PC-9 (cell line): Measurements from ENCODE around the gene WBP11. TPM values are rescaled to one million over a fixed set of nuclear protein-coding genes. Genes with fewer than 3 reads are reported as not detected.

ENCODE experiments used
- BruUV-seq: library from RNA; stranded (reverse); fragments of 400-500 nt; replicated peaks from 2 replicates; lab custom pipeline; 2021; lab: Mats Ljungman, UMichigan
- CTCF ChIA-PET: fragments of 300-600 bp; sonication (Branson Sonifier 250); formaldehyde crosslinking; loops from one replicate; lab custom pipeline; 2022; ENCODE audit warnings: antibody characterized with exemption; lab: Charles Lee
- POLR2A ChIA-PET: fragments of 300-600 bp; sonication (Branson Sonifier 250); formaldehyde crosslinking; loops from one replicate; lab custom pipeline; 2022; ENCODE audit warnings: antibody characterized with exemption; ENCODE audit not compliant: unreplicated experiment; lab: Charles Lee
- DNase-seq, 2 experiments: peaks; one replicate each; pipeline versions ENCODE4 v3.0.0 to v3.0.0-alpha.2; 2015 to 2022; ENCODE audit warnings: mixed read lengths in 1 of 2
- H2AFZ ChIP-seq: fragments of 200-600 bp; sonication (generic); 2 replicates; pipeline ENCODE4 v1.8.1; 2017; ENCODE audit warnings: antibody characterized with exemption
- H3F3A ChIP-seq: fragments of 200-600 bp; sonication (generic); 2 replicates; pipeline ENCODE4 v1.8.1; 2017; ENCODE audit warnings: antibody characterized with exemption, mild to moderate bottlenecking, low read depth; ENCODE audit not compliant: insufficient read depth
- H3K27ac ChIP-seq: fragments of 200-600 bp; sonication (generic); 2 replicates; pipeline ENCODE4 v1.6.1; 2016; ENCODE audit warnings: mixed run types
- H3K27me3 ChIP-seq: fragments of 200-600 bp; sonication (generic); 2 replicates; pipeline ENCODE4 v1.6.1; 2016; ENCODE audit warnings: low read depth, mixed run types; ENCODE audit not compliant: insufficient read depth
- H3K36me3 ChIP-seq: fragments of 200-600 bp; sonication (generic); 2 replicates; pipeline ENCODE4 v1.6.1; 2016; ENCODE audit warnings: low read depth, mixed run types
- H3K4me1 ChIP-seq: fragments of 200-600 bp; sonication (generic); replicated peaks from 2 replicates; pipeline ENCODE4 v1.6.1; 2016; ENCODE audit warnings: mixed run types; ENCODE audit not compliant: insufficient read depth
- H3K4me2 ChIP-seq: fragments of 200-600 bp; sonication (generic); 2 replicates; pipeline ENCODE4 v1.6.1; 2017; ENCODE audit warnings: mixed run types
- H3K4me3 ChIP-seq: fragments of 200-600 bp; sonication (generic); 2 replicates; pipeline ENCODE4 v1.6.1; 2016; ENCODE audit warnings: mixed run types
- H3K79me2 ChIP-seq: fragments of 200-600 bp; sonication (generic); 2 replicates; pipeline ENCODE4 v1.6.1; 2017; ENCODE audit warnings: low read depth, mixed run types
- H3K9me2 ChIP-seq: fragments of 200-600 bp; sonication (generic); 2 replicates; pipeline ENCODE4 v1.8.1; 2017; ENCODE audit warnings: mild to moderate bottlenecking; ENCODE audit not compliant: insufficient read depth
- H3K9me3 ChIP-seq: fragments of 200-600 bp; sonication (generic); 2 replicates; pipeline ENCODE4 v1.8.1; 2016; ENCODE audit warnings: low read depth; ENCODE audit not compliant: insufficient read depth
- H4K20me1 ChIP-seq: fragments of 200-600 bp; sonication (generic); 2 replicates; pipeline ENCODE4 v1.8.1; 2017; ENCODE audit not compliant: insufficient read depth
- EZH2 ChIP-seq: fragments of 200-600 bp; sonication (generic); IDR thresholded peaks from 2 replicates; pipeline ENCODE4 v1.8.0; 2017; ENCODE audit warnings: antibody characterized with exemption, low read depth
- intact Hi-C: fragments of 100-400 bp; cut with micrococcal nuclease; formaldehyde crosslinking; loops from one replicate; pipeline ENCODE4 v1.10.0; 2022; ENCODE audit not compliant: unreplicated experiment
- total RNA-seq: library from RNA; stranded (reverse); gene quantifications from 2 replicates; pipeline ENCODE4 v1.2.3, GENCODE V29; 2021
- TF ChIP-seq, protein P1 (sequence below): fragments of 200-600 bp; sonication (generic); conservative IDR thresholded peaks from 2 replicates; pipeline ENCODE4 v1.6.1; 2017; ENCODE audit warnings: mixed run types, antibody characterized with exemption, mild to moderate bottlenecking, moderate library complexity

Gene WBP11
- total RNA-seq, 1 experiment from 2014 or later = 124 TPM

DNA sequence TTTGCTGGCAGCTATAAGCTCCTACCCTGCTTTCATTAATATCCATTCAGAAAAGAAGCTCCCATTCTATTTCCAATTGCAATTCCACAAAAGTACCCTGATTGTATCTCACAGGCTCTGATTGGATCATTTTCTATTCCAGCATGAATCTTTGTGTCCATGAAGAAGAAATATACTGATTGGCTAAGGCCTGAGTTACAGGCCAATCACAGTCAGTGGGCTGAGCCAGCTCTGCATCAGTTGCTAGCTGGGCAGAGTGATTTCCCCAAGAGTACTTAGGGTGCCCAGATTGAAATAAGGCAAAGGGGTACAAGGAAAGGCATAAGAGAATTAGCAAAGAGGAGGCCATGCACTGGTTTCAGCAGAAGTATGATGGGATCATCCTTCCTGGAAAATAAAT, 25.6 kb upstream of the WBP11 start:
- CTCF ChIA-PET = no interaction called here
- intact Hi-C loops = no loop called here

DNA sequence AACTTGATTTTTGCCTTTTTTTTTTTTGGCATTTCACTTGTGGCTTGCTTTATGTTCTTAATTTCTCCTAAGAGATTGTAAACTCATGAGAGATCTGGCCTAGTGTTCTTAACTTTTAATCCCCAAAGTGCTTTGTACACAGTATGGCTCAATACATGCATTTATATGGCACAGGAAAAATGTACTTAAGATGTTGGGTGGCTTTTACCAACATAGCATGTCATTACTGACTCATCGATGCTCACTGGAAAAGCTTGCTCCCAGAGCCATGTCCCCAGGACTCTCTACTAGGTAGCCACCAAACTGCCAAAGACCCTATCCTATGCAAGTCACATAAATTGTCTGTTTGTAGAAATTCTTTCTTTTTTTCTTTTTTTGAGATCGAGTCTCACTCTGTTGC, 23.8 kb upstream of the WBP11 start:
- ChIA-PET CTCF (no interaction called here), POLR2A (interaction anchor here (0.7 kb wide), 1 partner anchor 462 kb away, joined by 6 read pairs; no protein-coding TSS in a partner anchor)
- no peak for DNase-seq
- no peak overlapping the region for H3K4me2 ChIP-seq
- no TSS peak for BruUV-seq
- no peaks in the 10 kb centered on the region for H3K9me3 ChIP-seq
- intact Hi-C loops = no loop called here
- H4K20me1 ChIP-seq = no peaks in the 10 kb centered on the region
- no peaks in the 10 kb centered on the region for H3K4me1 ChIP-seq
- H3F3A ChIP-seq = no peaks in the 10 kb centered on the region
- H3K4me3 ChIP-seq = no peak overlapping the region
- H3K27ac ChIP-seq = no peak overlapping the region
- no peak overlapping the region for H2AFZ ChIP-seq
- H3K36me3 ChIP-seq = no peaks in the 10 kb centered on the region
- no peaks in the 10 kb centered on the region for H3K79me2 ChIP-seq
- H3K9me2 ChIP-seq = no peaks in the 10 kb centered on the region
- H3K27me3 ChIP-seq = no peaks in the 10 kb centered on the region
- TF ChIP-seq, protein P1, sequence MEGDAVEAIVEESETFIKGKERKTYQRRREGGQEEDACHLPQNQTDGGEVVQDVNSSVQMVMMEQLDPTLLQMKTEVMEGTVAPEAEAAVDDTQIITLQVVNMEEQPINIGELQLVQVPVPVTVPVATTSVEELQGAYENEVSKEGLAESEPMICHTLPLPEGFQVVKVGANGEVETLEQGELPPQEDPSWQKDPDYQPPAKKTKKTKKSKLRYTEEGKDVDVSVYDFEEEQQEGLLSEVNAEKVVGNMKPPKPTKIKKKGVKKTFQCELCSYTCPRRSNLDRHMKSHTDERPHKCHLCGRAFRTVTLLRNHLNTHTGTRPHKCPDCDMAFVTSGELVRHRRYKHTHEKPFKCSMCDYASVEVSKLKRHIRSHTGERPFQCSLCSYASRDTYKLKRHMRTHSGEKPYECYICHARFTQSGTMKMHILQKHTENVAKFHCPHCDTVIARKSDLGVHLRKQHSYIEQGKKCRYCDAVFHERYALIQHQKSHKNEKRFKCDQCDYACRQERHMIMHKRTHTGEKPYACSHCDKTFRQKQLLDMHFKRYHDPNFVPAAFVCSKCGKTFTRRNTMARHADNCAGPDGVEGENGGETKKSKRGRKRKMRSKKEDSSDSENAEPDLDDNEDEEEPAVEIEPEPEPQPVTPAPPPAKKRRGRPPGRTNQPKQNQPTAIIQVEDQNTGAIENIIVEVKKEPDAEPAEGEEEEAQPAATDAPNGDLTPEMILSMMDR = no peak
- no peak for TF ChIP-seq EZH2

More for the DNA sequence above, 25.6 kb upstream of the WBP11 start:
- POLR2A ChIA-PET = interaction anchor here (0.7 kb wide), 1 partner anchor 18 kb away, joined by 6 read pairs; no protein-coding TSS in a partner anchor
- TF ChIP-seq, protein P1 = no peak
- TF ChIP-seq EZH2 = no peak
- H3K9me3 ChIP-seq = no peaks in the 10 kb centered on the region
- H3K9me2 ChIP-seq = no peaks in the 10 kb centered on the region
- H3K27me3 ChIP-seq = no peaks in the 10 kb centered on the region
- H3F3A ChIP-seq = no peaks in the 10 kb centered on the region
- no peaks in the 10 kb centered on the region for H3K36me3 ChIP-seq
- H4K20me1 ChIP-seq = no peaks in the 10 kb centered on the region
- no TSS peak for BruUV-seq
- H3K4me2 ChIP-seq = no peak overlapping the region
- no peak for DNase-seq
- no peak overlapping the region for H3K4me3 ChIP-seq
- no peaks in the 10 kb centered on the region for H3K4me1 ChIP-seq
- no peaks in the 10 kb centered on the region for H3K79me2 ChIP-seq
- no peak overlapping the region for H3K27ac ChIP-seq
- H2AFZ ChIP-seq = no peak overlapping the region

DNA sequence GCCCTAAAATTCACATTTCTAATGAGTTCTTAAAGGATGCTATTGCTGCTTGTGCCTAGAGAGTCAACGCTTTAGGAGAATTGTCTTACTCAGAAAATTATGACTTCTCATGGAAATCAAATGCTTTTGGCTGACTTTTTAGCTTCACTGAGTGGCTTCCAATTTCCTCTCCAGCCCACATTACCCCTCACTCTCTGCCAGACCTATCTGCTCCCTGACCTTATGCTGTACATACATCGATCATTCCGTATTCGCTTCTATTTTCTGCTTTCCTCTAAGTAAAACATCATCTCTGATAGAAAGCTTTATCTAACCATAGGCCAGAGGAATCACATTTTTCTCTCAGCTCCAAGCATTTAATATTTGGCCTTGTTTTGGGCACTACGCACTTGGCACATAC, 23.2 kb upstream of the WBP11 start:
- CTCF ChIA-PET = no interaction called here
- BruUV-seq = no TSS peak
- Histone ChIP-seq H3F3A (no peaks in the 10 kb centered on the region), H3K9me3 (no peaks in the 10 kb centered on the region), H3K4me1 (no peaks in the 10 kb centered on the region), H3K36me3 (no peaks in the 10 kb centered on the region), H3K4me2 (no peak overlapping the region), H3K27ac (no peak overlapping the region), H3K27me3 (no peaks in the 10 kb centered on the region), H3K79me2 (no peaks in the 10 kb centered on the region), H4K20me1 (no peaks in the 10 kb centered on the region), H3K9me2 (no peaks in the 10 kb centered on the region), H3K4me3 (no peak overlapping the region), H2AFZ (0 out of 2 replicates have a peak overlapping the region, but pooled peaks have one; percentile 45)
- TF ChIP-seq EZH2 = no peak
- TF ChIP-seq, protein P1 = no peak
- DNase-seq = no peak
- intact Hi-C loops = no loop called here
- POLR2A ChIA-PET = interaction anchor here (0.7 kb wide), 1 partner anchor 461 kb away, joined by 6 read pairs; no protein-coding TSS in a partner anchor
